Measurements from ENCODE around the gene UNC5A.

DNA sequence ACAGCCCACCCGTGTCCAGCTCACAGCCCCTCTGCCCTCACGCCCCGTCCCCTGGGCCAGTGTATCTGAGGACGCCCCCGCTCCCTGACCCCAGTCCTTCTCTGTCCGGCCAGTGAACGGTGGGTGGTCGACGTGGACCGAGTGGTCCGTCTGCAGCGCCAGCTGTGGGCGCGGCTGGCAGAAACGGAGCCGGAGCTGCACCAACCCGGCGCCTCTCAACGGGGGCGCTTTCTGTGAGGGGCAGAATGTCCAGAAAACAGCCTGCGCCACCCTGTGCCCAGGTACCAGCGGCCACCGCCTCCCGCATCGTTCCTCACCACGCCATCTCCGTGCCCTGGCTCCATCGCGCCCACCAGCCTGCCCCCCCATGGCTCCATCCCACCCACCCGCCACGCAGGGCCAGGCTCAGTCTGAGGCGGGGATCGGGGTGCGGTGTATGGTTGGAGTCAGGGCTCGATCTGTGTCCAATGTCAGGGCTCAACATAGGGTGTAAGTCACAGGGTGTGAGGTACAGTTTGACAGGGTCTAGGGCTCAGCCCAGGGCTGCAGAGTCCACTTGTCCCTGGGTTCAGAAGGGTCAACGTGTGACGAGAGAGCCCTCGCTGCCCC, 59.2 kb downstream of the UNC5A start:
- no peak for TF ChIP-seq CTCF (IDR thresholded peaks at IDR 0.05)
- TF ChIP-seq POLR2A (IDR thresholded peaks at IDR 0.05): no peak
